ENCODE data around the gene ZNRF2.
"Not testable (repeated sequence)": the region's sequence is repeated elsewhere in the genome, so short reads cannot be mapped to it uniquely, and the experiment has no call there.

Gene ZNRF2

GRCh38 chr7:30263090-30263710, 21.2 kb upstream of the ZNRF2 start:
- no peak for DNase-seq (ENCODE audit: low spot score)

- DNase-seq (ENCODE audit: low spot score): no peak
Measured at GRCh38 chr7:30264052-30264451, 20.3 kb upstream of the ZNRF2 start.

GRCh38 chr7:30265189-30265588, 19.2 kb upstream of the ZNRF2 start:
- not testable (repeated sequence) for DNase-seq (ENCODE audit: low spot score)

- DNase-seq (ENCODE audit: low spot score): no peak
Measured at GRCh38 chr7:30266686-30267085, 17.7 kb upstream of the ZNRF2 start.

GRCh38 chr7:30268586-30268985, 15.8 kb upstream of the ZNRF2 start:
- no peak for DNase-seq (ENCODE audit: low spot score)

- DNase-seq (ENCODE audit: low spot score): no peak
Measured at GRCh38 chr7:30269490-30269889, 14.9 kb upstream of the ZNRF2 start.

- no peak for DNase-seq (ENCODE audit: low spot score)
Measured at GRCh38 chr7:30270921-30271320, 13.5 kb upstream of the ZNRF2 start.

- no peak for DNase-seq (ENCODE audit: low spot score)
Measured at GRCh38 chr7:30272126-30272525, 12.3 kb upstream of the ZNRF2 start.

- no peak for DNase-seq (ENCODE audit: low spot score)
Measured at GRCh38 chr7:30273552-30273951, 10.8 kb upstream of the ZNRF2 start.

- no peak for DNase-seq (ENCODE audit: low spot score)
Measured at GRCh38 chr7:30274641-30275040, 9.8 kb upstream of the ZNRF2 start.

- peak; percentile 65 for DNase-seq (ENCODE audit: low spot score)
Measured at GRCh38 chr7:30276203-30276900, 8.0 kb upstream of the ZNRF2 start.

GRCh38 chr7:30278376-30278775, 6.0 kb upstream of the ZNRF2 start:
- no peak for DNase-seq (ENCODE audit: low spot score)

GRCh38 chr7:30278849-30279652, 5.3 kb upstream of the ZNRF2 start:
- DNase-seq (ENCODE audit: low spot score): no peak

- DNase-seq (ENCODE audit: low spot score): no peak
Measured at GRCh38 chr7:30279653-30279904, 4.8 kb upstream of the ZNRF2 start.

GRCh38 chr7:30280631-30281030, 3.8 kb upstream of the ZNRF2 start:
- no peak for DNase-seq (ENCODE audit: low spot score)

GRCh38 chr7:30281263-30281662, 3.1 kb upstream of the ZNRF2 start:
- no peak for DNase-seq (ENCODE audit: low spot score)

GRCh38 chr7:30281791-30282190, 2.6 kb upstream of the ZNRF2 start:
- no peak for DNase-seq (ENCODE audit: low spot score)

GRCh38 chr7:30282735-30283134, 1.7 kb upstream of the ZNRF2 start:
- no peak for DNase-seq (ENCODE audit: low spot score)

- DNase-seq (ENCODE audit: low spot score): no peak
Measured at GRCh38 chr7:30285067-30285535, 704 bp downstream of the ZNRF2 start.

GRCh38 chr7:30285536-30286284, 1.3 kb downstream of the ZNRF2 start:
- DNase-seq (ENCODE audit: low spot score): no peak

GRCh38 chr7:30286749-30287148, 2.4 kb downstream of the ZNRF2 start:
- no peak for DNase-seq (ENCODE audit: low spot score)

GRCh38 chr7:30287625-30288024, 3.2 kb downstream of the ZNRF2 start:
- DNase-seq (ENCODE audit: low spot score): not testable (repeated sequence)

GRCh38 chr7:30289634-30290033, 5.2 kb downstream of the ZNRF2 start:
- not testable (repeated sequence) for DNase-seq (ENCODE audit: low spot score)
